WI38 (cell line): Measurements from ENCODE around the gene ERH.
"Not testable (repeated sequence)": the region's sequence is repeated elsewhere in the genome, so short reads cannot be mapped to it uniquely, and the experiment has no call there.

Source experiments
- H3K4me3 ChIP-seq: 2 replicates; pipeline ENCODE4 v1.5.1; 2011; ENCODE audit warnings: low read depth, mild to moderate bottlenecking, control low read depth, low read length
- CTCF ChIP-seq: IDR thresholded peaks from 2 replicates; pipeline ENCODE4 v1.5.1; 2012; ENCODE audit warnings: low read depth, mild to moderate bottlenecking, control low read depth, low read length

The ERH gene

GRCh38 chr14:69429643-69430042 lies 31.5 kb upstream of the ERH start:
- H3K4me3 ChIP-seq: no peak overlapping the region
- TF ChIP-seq CTCF: no peak

- TF ChIP-seq CTCF: no peak
- H3K4me3 ChIP-seq: no peak overlapping the region
These were observed 30.3 kb upstream of the ERH start for GRCh38 chr14:69428289-69428998.

GRCh38 chr14:69427596-69427995 lies 29.5 kb upstream of the ERH start:
- no peak for TF ChIP-seq CTCF
- no peak overlapping the region for H3K4me3 ChIP-seq

GRCh38 chr14:69424149-69424923 lies 26.2 kb upstream of the ERH start:
- no peak overlapping the region for H3K4me3 ChIP-seq
- TF ChIP-seq CTCF: no peak

DNA sequence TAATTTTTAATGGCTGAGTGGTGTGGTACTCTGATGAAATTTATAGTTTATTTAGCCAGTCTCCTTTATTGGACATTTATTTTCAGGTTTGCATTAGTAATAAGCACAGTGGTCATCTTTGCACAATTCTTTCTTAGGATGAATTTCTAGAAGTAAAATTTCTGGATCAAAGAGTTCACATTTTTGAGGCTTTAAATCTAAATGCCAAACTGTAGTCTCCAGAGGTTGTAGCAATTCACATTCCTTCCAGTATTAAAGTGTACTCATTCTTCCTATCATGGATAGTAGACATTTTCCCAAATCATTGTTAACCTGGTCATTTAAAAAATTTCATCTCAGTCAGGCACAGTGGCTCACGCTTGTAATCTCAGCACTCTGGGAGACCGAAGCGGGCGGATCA lies 25.2 kb upstream of the ERH start:
- TF ChIP-seq CTCF: no peak
- H3K4me3 ChIP-seq: no peak overlapping the region

DNA sequence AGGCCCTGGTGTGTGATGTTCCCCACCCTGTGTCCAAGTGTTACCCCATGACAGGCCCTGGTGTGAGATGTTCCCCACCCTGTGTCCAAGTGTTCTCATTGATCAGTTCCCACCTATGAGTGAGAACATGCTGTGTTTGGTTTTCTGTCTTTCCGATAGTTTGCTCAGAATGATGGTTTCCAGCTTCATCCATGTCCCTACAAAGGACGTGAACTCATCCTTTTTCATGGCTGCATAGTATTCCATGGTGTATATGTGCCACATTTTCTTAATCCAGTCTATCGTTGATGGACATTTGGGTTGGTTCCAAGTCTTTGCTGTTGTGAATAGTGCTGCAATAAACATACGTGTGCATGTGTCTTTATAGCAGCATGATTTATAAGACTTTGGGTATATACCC lies 18.0 kb upstream of the ERH start:
- not testable (repeated sequence) for H3K4me3 ChIP-seq

- no peak for TF ChIP-seq CTCF
- H3K4me3 ChIP-seq: no peak overlapping the region
These were observed 15.4 kb upstream of the ERH start for GRCh38 chr14:69413483-69413882.
